GM06990 (cell line): ENCODE data around the gene TANC2.

Source experiments
- DNase-seq: peaks from one replicate; pipeline ENCODE4 v3.0.0-alpha.2; 2011; ENCODE audit not compliant: insufficient read length; ENCODE audit errors: extremely low read depth
- H3K27me3 ChIP-seq: replicated peaks from 2 replicates; pipeline ENCODE4 v1.6.0; 2011; ENCODE audit warnings: low read length; ENCODE audit not compliant: control insufficient read depth, insufficient read depth
- H3K36me3 ChIP-seq: 2 replicates; pipeline ENCODE4 v1.5.1; 2011; ENCODE audit warnings: low read length; ENCODE audit not compliant: control insufficient read depth, insufficient read depth
- H3K4me3 ChIP-seq: replicated peaks from 2 replicates; pipeline ENCODE4 v1.5.1; 2011; ENCODE audit warnings: low read depth, mild to moderate bottlenecking, control low read depth, low read length
- TF ChIP-seq, protein P1 (sequence below): IDR thresholded peaks from 2 replicates; pipeline ENCODE4 v1.5.1; 2011; ENCODE audit warnings: low read length, control low read depth, mild to moderate bottlenecking, inconsistent platforms; ENCODE audit not compliant: insufficient read depth, poor library complexity, severe bottlenecking

Gene TANC2

DNA sequence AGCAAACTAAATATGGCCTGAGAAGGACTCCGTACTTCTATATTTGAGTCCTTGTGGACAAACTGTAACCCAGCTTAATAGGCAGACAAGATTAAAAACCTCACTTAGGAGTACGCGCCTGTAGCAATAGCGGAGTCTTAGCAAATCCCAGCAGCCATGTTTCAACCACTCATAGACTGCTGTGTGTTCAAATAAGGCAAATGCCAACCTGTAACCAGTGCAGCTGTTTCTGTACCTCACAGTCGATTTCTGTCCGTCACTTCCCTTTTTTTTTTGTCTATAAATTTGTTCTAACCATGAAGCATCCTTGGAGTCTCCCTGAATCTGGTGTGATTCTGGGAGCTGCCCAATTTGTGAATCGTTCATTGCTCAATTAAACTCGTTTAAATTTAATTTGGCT lies 30.2 kb downstream of the TANC2 start:
- TF ChIP-seq, protein P1, sequence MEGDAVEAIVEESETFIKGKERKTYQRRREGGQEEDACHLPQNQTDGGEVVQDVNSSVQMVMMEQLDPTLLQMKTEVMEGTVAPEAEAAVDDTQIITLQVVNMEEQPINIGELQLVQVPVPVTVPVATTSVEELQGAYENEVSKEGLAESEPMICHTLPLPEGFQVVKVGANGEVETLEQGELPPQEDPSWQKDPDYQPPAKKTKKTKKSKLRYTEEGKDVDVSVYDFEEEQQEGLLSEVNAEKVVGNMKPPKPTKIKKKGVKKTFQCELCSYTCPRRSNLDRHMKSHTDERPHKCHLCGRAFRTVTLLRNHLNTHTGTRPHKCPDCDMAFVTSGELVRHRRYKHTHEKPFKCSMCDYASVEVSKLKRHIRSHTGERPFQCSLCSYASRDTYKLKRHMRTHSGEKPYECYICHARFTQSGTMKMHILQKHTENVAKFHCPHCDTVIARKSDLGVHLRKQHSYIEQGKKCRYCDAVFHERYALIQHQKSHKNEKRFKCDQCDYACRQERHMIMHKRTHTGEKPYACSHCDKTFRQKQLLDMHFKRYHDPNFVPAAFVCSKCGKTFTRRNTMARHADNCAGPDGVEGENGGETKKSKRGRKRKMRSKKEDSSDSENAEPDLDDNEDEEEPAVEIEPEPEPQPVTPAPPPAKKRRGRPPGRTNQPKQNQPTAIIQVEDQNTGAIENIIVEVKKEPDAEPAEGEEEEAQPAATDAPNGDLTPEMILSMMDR: no peak
- H3K4me3 ChIP-seq: no peak overlapping the region
- no peaks in the 10 kb centered on the region for H3K27me3 ChIP-seq
- no peak for DNase-seq
- H3K36me3 ChIP-seq: no peaks in the 10 kb centered on the region

DNA sequence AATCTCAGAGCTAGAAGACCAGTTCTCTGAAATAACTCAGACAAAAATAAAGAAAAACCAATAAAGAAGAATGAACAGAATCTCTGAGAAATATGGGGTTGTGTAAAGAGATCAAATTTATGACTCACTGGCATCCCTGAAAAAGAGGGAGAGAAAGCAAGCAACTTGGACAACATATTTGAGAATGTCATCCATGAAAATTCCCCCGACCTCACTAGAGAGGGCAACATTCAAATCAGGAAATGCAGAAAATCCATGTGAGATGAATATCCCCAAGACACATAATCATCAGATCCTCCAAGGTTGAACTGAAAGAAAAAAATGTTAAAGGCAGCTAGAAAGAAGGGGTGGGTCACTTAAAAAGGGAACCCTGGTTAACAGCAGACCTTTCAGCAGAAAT lies 32.1 kb downstream of the TANC2 start:
- Histone ChIP-seq H3K4me3 (no peak overlapping the region), H3K36me3 (no peaks in the 10 kb centered on the region), H3K27me3 (no peaks in the 10 kb centered on the region)
- TF ChIP-seq, protein P1: no peak
- no peak for DNase-seq

DNA sequence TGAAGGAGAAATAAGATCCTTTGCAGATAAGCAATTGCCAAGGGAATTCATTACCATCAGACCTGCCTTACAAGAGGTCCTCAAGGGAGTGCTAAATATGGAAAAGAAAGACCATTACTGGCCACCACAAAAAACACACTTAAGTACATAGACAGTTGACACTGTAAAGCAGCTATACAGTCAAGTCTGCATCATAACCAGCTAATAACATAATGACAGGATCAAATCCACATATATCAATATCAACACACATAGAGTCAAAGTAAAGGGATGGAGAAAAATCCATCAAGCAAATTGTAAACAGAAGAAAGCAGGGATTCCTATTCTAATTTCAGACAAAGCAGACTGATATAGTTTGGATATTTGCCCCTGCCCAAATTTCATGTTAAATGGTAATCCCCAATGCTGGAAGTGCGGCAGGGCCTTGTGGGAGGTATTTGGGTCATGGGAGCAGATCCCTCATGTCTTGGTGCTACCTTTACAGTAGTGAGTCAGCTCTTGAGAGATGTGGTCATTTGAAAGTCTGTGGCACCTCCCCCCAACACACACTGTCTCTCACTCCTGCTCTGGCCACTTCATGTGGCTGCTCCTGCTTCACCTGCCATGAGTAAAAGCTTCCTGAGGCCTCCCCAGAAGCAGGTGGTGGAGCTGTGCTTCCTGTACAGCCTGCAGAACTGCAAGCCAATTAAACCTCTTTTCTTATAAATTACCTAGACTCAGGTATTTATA lies 32.8 kb downstream of the TANC2 start:
- TF ChIP-seq, protein P1: no peak
- Histone ChIP-seq H3K27me3 (no peaks in the 10 kb centered on the region), H3K36me3 (no peaks in the 10 kb centered on the region), H3K4me3 (no peak overlapping the region)
- no peak for DNase-seq

DNA sequence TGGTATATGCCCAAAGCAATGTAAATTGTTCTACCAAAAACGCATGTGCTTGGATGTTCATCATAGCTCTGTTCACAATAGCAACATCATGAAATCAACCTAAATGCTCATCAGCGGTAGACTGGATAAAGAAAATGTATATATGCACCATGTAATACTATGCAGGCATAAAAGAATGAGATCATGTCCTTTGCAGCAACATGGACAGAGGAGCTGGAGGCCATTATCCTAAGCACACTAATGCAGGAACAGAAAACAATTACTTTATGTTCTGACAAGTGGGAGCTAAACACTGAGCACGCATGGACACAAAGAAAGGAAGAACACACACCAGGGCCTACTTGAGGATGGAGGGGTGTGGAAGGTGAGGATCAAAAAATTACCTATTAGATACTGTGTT lies 33.7 kb downstream of the TANC2 start:
- no peak for DNase-seq
- Histone ChIP-seq H3K4me3 (no peak overlapping the region), H3K36me3 (no peaks in the 10 kb centered on the region), H3K27me3 (no peaks in the 10 kb centered on the region)
- TF ChIP-seq, protein P1: no peak

DNA sequence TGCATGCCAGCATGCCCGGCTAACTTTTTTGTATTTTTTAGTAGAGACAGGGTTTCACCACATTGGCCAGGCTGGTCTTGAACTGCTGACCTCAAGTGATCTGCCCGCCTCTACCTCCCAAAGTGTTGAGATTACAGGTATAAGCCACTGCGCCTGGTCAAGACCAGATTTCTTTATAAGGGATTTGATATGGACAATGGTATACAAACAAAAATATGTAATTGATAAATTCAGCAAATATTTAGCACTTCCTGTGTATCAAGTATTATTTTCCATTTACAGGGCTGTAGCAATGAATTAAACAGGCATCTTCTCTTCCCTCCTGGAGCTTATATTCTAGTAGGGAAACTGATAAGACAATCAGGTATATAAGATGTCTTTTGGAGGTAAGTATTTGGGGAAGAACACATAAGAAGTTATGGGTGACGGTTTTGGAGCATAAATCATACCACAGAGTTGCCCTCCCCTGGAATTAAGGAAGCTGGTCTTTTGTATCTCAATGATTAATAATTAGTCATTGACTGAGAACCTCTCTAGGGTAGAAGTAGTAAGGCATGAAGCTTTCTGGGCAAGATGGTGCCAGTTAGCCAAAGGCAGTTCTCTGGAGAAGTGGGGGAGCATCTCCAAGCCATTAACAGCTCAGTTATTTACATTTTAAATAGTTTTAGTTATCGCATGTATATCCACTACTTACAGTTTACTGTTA lies 35.8 kb downstream of the TANC2 start:
- TF ChIP-seq, protein P1: no peak
- Histone ChIP-seq H3K36me3 (no peaks in the 10 kb centered on the region), H3K27me3 (no peaks in the 10 kb centered on the region), H3K4me3 (no peak overlapping the region)
- DNase-seq: no peak
